GM12892 (cell line): ENCODE results near the gene SPATS1.

Source experiments
- POLR2A ChIP-seq: IDR thresholded peaks from 2 replicates; pipeline ENCODE4 v1.6.1; 2011; ENCODE audit warnings: low read depth, low read length, control low read depth
- POLR2AphosphoS5 ChIP-seq: IDR thresholded peaks from 2 replicates; pipeline ENCODE4 v1.6.1; 2011; ENCODE audit warnings: low read depth, low read length, control low read depth
- TAF1 ChIP-seq: IDR thresholded peaks from 2 replicates; pipeline ENCODE4 v1.6.1; 2011; ENCODE audit warnings: low read depth, mild to moderate bottlenecking, control low read depth, low read length, borderline replicate concordance

- TF ChIP-seq POLR2AphosphoS5, result no peak
- TF ChIP-seq POLR2A, result no peak
- TF ChIP-seq TAF1, result no peak
Measured at GRCh38 chr6:44353336-44353735, 10.9 kb downstream of the SPATS1 start.
